Tibial artery (tissue), 4 donors: ENCODE results near the gene PRKD2.

ENCODE experiments used
- DNase-seq, 2 donors: peaks; one replicate each; pipeline ENCODE4 v3.0.0-alpha.2; 2019
- H3K27ac ChIP-seq, 2 donors: fragments of 200-600 bp; sonication (generic) in 1 of 2; 1 replicate in 1 of 2; 2 replicates in 1 of 2; pipeline ENCODE4 v1.5.1; 2018 to 2019; ENCODE audit warnings: mild to moderate bottlenecking in 1 of 2
- H3K27me3 ChIP-seq, 2 donors: fragments of 200-600 bp; sonication (generic) in 1 of 2; one replicate each; pipeline versions ENCODE4 v1.5.1 to v1.6.0; 2016 to 2019
- H3K36me3 ChIP-seq, 3 donors: fragments of 200-600 bp; sonication (generic) in 2 of 3; one replicate each; pipeline ENCODE4 v1.5.1; 2016 to 2019; ENCODE audit warnings: mild to moderate bottlenecking in 2 of 3
- H3K4me1 ChIP-seq, 4 donors: fragments of 200-600 bp; sonication (generic) in 2 of 4; 1 replicate in 3 of 4; 2 replicates in 1 of 4; pipeline ENCODE4 v1.5.1; 2016 to 2019
- H3K4me3 ChIP-seq, 2 donors: fragments of 200-600 bp; sonication (generic) in 1 of 2; 1 replicate in 1 of 2; 2 replicates in 1 of 2; pipeline ENCODE4 v1.5.1; 2018 to 2019; ENCODE audit warnings: mild to moderate bottlenecking in 2 of 2
- H3K9me3 ChIP-seq, 3 donors: fragments of 200-600 bp; sonication (generic) in 1 of 3; one replicate each; pipeline ENCODE4 v1.5.1; 2016 to 2019
- CTCF ChIP-seq, 2 experiments: fragments of 200-600 bp in 1 of 2; fragments of 450-650 bp in 1 of 2; IDR thresholded peaks; one replicate each; pipeline ENCODE4 v1.5.1; 2017 to 2019; ENCODE audit warnings: antibody characterized with exemption in 2 of 2, mild to moderate bottlenecking in 1 of 2, moderate library complexity in 1 of 2
- intact Hi-C: fragments of 100-400 bp; cut with DNase I; formaldehyde crosslinking; loops from one replicate; pipeline ENCODE4 v1.15.0; 2023; ENCODE audit warnings: low total_unique reads

PRKD2 gene

GRCh38 chr19:46723471-46723870 lies 6.6 kb upstream of the PRKD2 start:
- intact Hi-C loops: no loop called here
- Histone ChIP-seq H3K27me3 (no peaks in the 10 kb centered on the region), H3K27ac (no peak overlapping the region), H3K9me3 (no peaks in the 10 kb centered on the region), H3K4me1 (peaks cover 0 to 5% (median 0%) of the 10 kb centered on the region in 4 donors), H3K36me3 (peaks cover 59 to 100% (median 88%) of the 10 kb centered on the region in 3 donors), H3K4me3 (no peak overlapping the region)
- no peak for DNase-seq
- TF ChIP-seq CTCF (IDR thresholded peaks at IDR 0.05): no peak

GRCh38 chr19:46723023-46723461 lies 6.1 kb upstream of the PRKD2 start:
- no peak for TF ChIP-seq CTCF (IDR thresholded peaks at IDR 0.05)
- Histone ChIP-seq H3K4me1 (peaks cover 0 to 9% (median under 1%) of the 10 kb centered on the region in 4 donors), H3K27ac (no peak overlapping the region), H3K36me3 (peaks cover 57 to 97% (median 84%) of the 10 kb centered on the region in 3 donors), H3K9me3 (no peaks in the 10 kb centered on the region), H3K27me3 (no peaks in the 10 kb centered on the region), H3K4me3 (no peak overlapping the region)
- intact Hi-C loops: no loop called here
- no peak for DNase-seq

- peaks cover 52 to 91% (median 79%) of the 10 kb centered on the region in 3 donors for H3K36me3 ChIP-seq
- H3K9me3 ChIP-seq: no peaks in the 10 kb centered on the region
- no peak for TF ChIP-seq CTCF (IDR thresholded peaks at IDR 0.05)
- H3K4me1 ChIP-seq: peaks cover 0 to 14% (median 3%) of the 10 kb centered on the region in 4 donors
- intact Hi-C loops: no loop called here
- no peak overlapping the region for H3K4me3 ChIP-seq
- DNase-seq: no peak
- H3K27ac ChIP-seq: no peak overlapping the region
- no peaks in the 10 kb centered on the region for H3K27me3 ChIP-seq
Measured at GRCh38 chr19:46722421-46723022, 5.6 kb upstream of the PRKD2 start.

- Histone ChIP-seq H3K36me3 (peaks cover 47 to 86% (median 74%) of the 10 kb centered on the region in 3 donors), H3K27ac (no peak overlapping the region), H3K4me1 (peaks cover 0 to 17% (median 6%) of the 10 kb centered on the region in 4 donors), H3K9me3 (no peaks in the 10 kb centered on the region), H3K27me3 (no peaks in the 10 kb centered on the region), H3K4me3 (no peak overlapping the region)
- TF ChIP-seq CTCF (IDR thresholded peaks at IDR 0.05): no peak
- no peak for DNase-seq
- intact Hi-C loops: no loop called here
Measured at GRCh38 chr19:46722004-46722380, 5.1 kb upstream of the PRKD2 start.

GRCh38 chr19:46721269-46722003 lies 4.5 kb upstream of the PRKD2 start:
- Histone ChIP-seq H3K27ac (no peak overlapping the region), H3K4me3 (no peak overlapping the region), H3K27me3 (no peaks in the 10 kb centered on the region), H3K4me1 (peaks cover 0 to 17% (median 6%) of the 10 kb centered on the region in 4 donors), H3K36me3 (peaks cover 42 to 80% (median 68%) of the 10 kb centered on the region in 3 donors), H3K9me3 (no peaks in the 10 kb centered on the region)
- intact Hi-C loops: no loop called here
- no peak for DNase-seq
- TF ChIP-seq CTCF (IDR thresholded peaks at IDR 0.05): no peak
